GM12892 (cell line): ENCODE measurements around the gene COX6B2.

Experiments used
- POLR2A ChIP-seq: IDR thresholded peaks from 2 replicates; pipeline ENCODE4 v1.6.1; 2011; ENCODE audit warnings: low read depth, low read length, control low read depth
- POLR2AphosphoS5 ChIP-seq: IDR thresholded peaks from 2 replicates; pipeline ENCODE4 v1.6.1; 2011; ENCODE audit warnings: low read depth, low read length, control low read depth
- TAF1 ChIP-seq: IDR thresholded peaks from 2 replicates; pipeline ENCODE4 v1.6.1; 2011; ENCODE audit warnings: low read depth, mild to moderate bottlenecking, control low read depth, low read length, borderline replicate concordance

- TF ChIP-seq POLR2A (no peak), POLR2AphosphoS5 (no peak), TAF1 (no peak)
Measured at GRCh38 chr19:55336101-55336500, 18.4 kb downstream of the COX6B2 start.
